IMR-90 (cell line): ENCODE results near the gene MAP7.

Experiments
- BHLHE40 ChIP-seq: fragments of 150-350 bp; IDR thresholded peaks from 2 replicates; pipeline ENCODE4 v1.6.1; 2016; ENCODE audit warnings: mild to moderate bottlenecking, low read depth, low read length
- CEBPB ChIP-seq: IDR thresholded peaks from 2 replicates; pipeline ENCODE4 v1.6.1; 2012; ENCODE audit warnings: low read depth, low read length, improper control_type of control experiment
- CHD1 ChIP-seq: IDR thresholded peaks from 2 replicates; pipeline ENCODE4 v1.6.1; 2012; ENCODE audit warnings: low read depth, low read length, improper control_type of control experiment
- CTCF ChIP-seq: conservative IDR thresholded peaks from 2 replicates; pipeline ENCODE4 v1.5.1; 2012; ENCODE audit warnings: mild to moderate bottlenecking, low read depth, low read length, improper control_type of control experiment
- ELK1 ChIP-seq: fragments of 150-350 bp; IDR thresholded peaks from 2 replicates; pipeline ENCODE4 v1.6.1; 2016; ENCODE audit warnings: low read depth, mild to moderate bottlenecking, low read length, moderate library complexity, borderline replicate concordance
- FOS ChIP-seq: fragments of 150-350 bp; IDR thresholded peaks from 2 replicates; pipeline ENCODE4 v1.6.1; 2016; ENCODE audit warnings: low read depth, low read length
- MAFK ChIP-seq: IDR thresholded peaks from 2 replicates; pipeline ENCODE4 v1.6.1; 2012; ENCODE audit warnings: low read depth, low read length, improper control_type of control experiment
- NFE2L2 ChIP-seq: fragments of 150-350 bp; IDR thresholded peaks from 2 replicates; pipeline ENCODE4 v1.6.1; 2016; ENCODE audit warnings: low read depth, mild to moderate bottlenecking, low read length
- POLR2A ChIP-seq: IDR thresholded peaks from 2 replicates; pipeline ENCODE4 v1.6.1; 2012; ENCODE audit warnings: mild to moderate bottlenecking, low read depth, low read length
- RAD21 ChIP-seq: IDR thresholded peaks from 2 replicates; pipeline ENCODE4 v1.6.1; 2012; ENCODE audit warnings: low read length, improper control_type of control experiment
- RFX5 ChIP-seq: IDR thresholded peaks from 2 replicates; pipeline ENCODE4 v1.8.0; 2012; ENCODE audit warnings: low read depth, mild to moderate bottlenecking, low read length, moderate library complexity
- SMC3 ChIP-seq: fragments of 150-350 bp; IDR thresholded peaks from 2 replicates; pipeline ENCODE4 v1.6.1; 2016; ENCODE audit warnings: low read depth, mild to moderate bottlenecking, antibody characterized with exemption, low read length, moderate library complexity
- USF2 ChIP-seq: fragments of 150-350 bp; IDR thresholded peaks from 2 replicates; pipeline ENCODE4 v1.6.1; 2017; ENCODE audit warnings: mild to moderate bottlenecking, antibody characterized with exemption, low read length, low read depth

DNA sequence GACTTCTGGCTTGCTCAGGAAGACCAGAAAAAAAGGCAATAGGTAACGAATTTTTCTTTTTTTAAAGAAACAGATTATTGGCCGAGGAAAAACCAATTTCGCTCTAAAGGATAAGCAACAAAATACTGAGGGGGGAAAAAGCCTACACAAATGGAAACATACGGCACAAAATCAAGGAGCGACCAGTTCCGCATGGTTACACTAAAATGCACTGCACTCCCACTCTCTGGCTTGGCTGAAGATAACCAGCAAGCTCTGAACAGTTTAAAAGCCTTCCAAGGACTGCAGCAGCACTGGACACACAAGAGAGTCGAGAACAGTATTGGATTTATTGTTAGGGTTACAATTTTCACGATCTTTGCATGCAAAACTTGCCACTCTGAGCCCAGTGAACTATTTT lies 881 bp upstream of the MAP7 start:
- TF ChIP-seq CTCF (no peak), ELK1 (no peak), RAD21 (no peak), POLR2A (no peak), SMC3 (no peak), BHLHE40 (no peak), NFE2L2 (no peak), RFX5 (no peak), USF2 (no peak), FOS (no peak), CEBPB (no peak), MAFK (no peak), CHD1 (no peak)
